Upper lobe of left lung (tissue), 6 donors: Measurements from ENCODE around the gene RGP1. TPM values are rescaled to one million over a fixed set of nuclear protein-coding genes. Genes with fewer than 3 reads are reported as not detected.

Experiments used
- ATAC-seq, 2 donors: fragments of 200-7000 bp; cut with Tn5 transposase; one replicate each; pipeline ENCODE4 v1.9.1; 2022; ENCODE audit warnings: mild to moderate bottlenecking in 2 of 2, moderate library complexity in 2 of 2; ENCODE audit not compliant: low FRiP score in 2 of 2
- DNase-seq, 2 donors: peaks; one replicate each; pipeline ENCODE4 v3.0.0-alpha.2; 2019 to 2020
- H3K27ac ChIP-seq, 4 donors: fragments of 200-600 bp; sonication (generic); one replicate each; pipeline ENCODE4 v1.5.1; 2016 to 2019
- H3K27me3 ChIP-seq, 4 donors: fragments of 200-600 bp; sonication (generic); one replicate each; pipeline ENCODE4 v1.5.1; 2017 to 2019
- H3K36me3 ChIP-seq, 4 donors: fragments of 200-600 bp; sonication (generic); one replicate each; pipeline ENCODE4 v1.5.1; 2016 to 2019
- H3K4me1 ChIP-seq, 4 donors: fragments of 200-600 bp; sonication (generic); one replicate each; pipeline ENCODE4 v1.5.1; 2018 to 2019
- H3K4me3 ChIP-seq, 4 donors: fragments of 200-600 bp; sonication (generic); one replicate each; pipeline ENCODE4 v1.5.1; 2017 to 2019; ENCODE audit warnings: mild to moderate bottlenecking in 2 of 4, moderate library complexity in 1 of 4
- H3K9me3 ChIP-seq, 4 donors: fragments of 200-600 bp; sonication (generic); one replicate each; pipeline ENCODE4 v1.5.1; 2018 to 2019
- EP300 ChIP-seq, 4 donors: sonication (generic); formaldehyde crosslinking; IDR thresholded peaks; one replicate each; pipeline ENCODE4 v1.5.1; 2017; ENCODE audit warnings: antibody characterized with exemption in 4 of 4, control low read depth in 2 of 4
- POLR2A ChIP-seq, 4 donors: fragments of 450-650 bp; IDR thresholded peaks; one replicate each; pipeline ENCODE4 v1.5.1; 2016 to 2017; ENCODE audit warnings: antibody characterized with exemption in 4 of 4, mild to moderate bottlenecking in 2 of 4
- POLR2AphosphoS5 ChIP-seq, 2 donors: sonication (generic); formaldehyde crosslinking; IDR thresholded peaks; one replicate each; pipeline ENCODE4 v1.5.1; 2017; ENCODE audit warnings: antibody characterized with exemption in 2 of 2
- WGBS, 2 donors: methylation state at CpG; one replicate each; pipeline ENCODE4 v1.1.5; 2017 to 2018; 5-methylcytosine and 5-hydroxymethylcytosine counted together
- total RNA-seq, 6 donors: library from RNA; depleted of rRNA in 4 of 6; stranded (reverse); fragments of >200 nt in 4 of 6; gene quantifications; one replicate each; pipeline versions ENCODE4 v1.1.0 to v1.2.1, GENCODE V29; 2016 to 2021
- TF ChIP-seq, protein P1 (sequence below), 6 experiments: fragments of 450-650 bp in 4 of 6; fragments of 200-600 bp in 2 of 6; sonication (generic) in 2 of 6; IDR thresholded peaks; one replicate each; pipeline ENCODE4 v1.5.1; 2016 to 2019; ENCODE audit warnings: antibody characterized with exemption in 6 of 6
- donor health status: DM: no; HTN: no; CAD: no; lungs with moderate emphysema.
- donor health status: DM: no; HTN: yes; CAD: no; lungs with severe emphysema.

The RGP1 gene
- total RNA-seq, 6 donors from 2014 or later, result 20.1 to 34.4 (median 23.5) TPM

DNA sequence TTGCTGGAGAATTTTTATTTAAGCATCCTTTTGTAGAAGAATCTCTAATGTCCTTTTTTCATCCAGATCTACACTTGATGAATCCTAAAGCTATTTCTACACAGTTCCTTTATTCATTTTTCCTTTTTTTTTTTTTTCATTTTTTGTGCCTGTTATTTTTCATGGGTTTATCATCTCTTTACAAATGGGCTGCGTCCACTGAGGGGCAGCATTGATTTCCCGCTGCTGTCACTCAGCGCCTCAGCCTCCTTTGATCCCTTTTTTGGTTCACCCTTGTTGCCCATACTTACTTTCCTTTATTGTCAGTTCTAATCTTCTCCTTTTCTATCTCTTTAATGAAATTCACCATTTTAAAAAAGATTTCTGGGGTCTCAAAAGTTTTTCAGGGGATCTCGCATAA, 10.7 kb downstream of the RGP1 start:
- no peak overlapping the region for H3K27ac ChIP-seq
- no peak for DNase-seq
- no peak overlapping the region for H3K4me3 ChIP-seq
- no peaks in the 10 kb centered on the region for H3K36me3 ChIP-seq
- no peak for TF ChIP-seq POLR2A (IDR thresholded peaks at IDR 0.05)
- TF ChIP-seq, protein P1, sequence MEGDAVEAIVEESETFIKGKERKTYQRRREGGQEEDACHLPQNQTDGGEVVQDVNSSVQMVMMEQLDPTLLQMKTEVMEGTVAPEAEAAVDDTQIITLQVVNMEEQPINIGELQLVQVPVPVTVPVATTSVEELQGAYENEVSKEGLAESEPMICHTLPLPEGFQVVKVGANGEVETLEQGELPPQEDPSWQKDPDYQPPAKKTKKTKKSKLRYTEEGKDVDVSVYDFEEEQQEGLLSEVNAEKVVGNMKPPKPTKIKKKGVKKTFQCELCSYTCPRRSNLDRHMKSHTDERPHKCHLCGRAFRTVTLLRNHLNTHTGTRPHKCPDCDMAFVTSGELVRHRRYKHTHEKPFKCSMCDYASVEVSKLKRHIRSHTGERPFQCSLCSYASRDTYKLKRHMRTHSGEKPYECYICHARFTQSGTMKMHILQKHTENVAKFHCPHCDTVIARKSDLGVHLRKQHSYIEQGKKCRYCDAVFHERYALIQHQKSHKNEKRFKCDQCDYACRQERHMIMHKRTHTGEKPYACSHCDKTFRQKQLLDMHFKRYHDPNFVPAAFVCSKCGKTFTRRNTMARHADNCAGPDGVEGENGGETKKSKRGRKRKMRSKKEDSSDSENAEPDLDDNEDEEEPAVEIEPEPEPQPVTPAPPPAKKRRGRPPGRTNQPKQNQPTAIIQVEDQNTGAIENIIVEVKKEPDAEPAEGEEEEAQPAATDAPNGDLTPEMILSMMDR (IDR thresholded peaks at IDR 0.05), result no peak
- TF ChIP-seq POLR2AphosphoS5 (IDR thresholded peaks at IDR 0.05), result no peak
- TF ChIP-seq EP300 (IDR thresholded peaks at IDR 0.05), result no peak
- WGBS, 2 donors, result 96 to 100% methylated on average over 4 of the region's 4 CpGs
- ATAC-seq, result no peak
- H3K27me3 ChIP-seq, result no peaks in the 10 kb centered on the region
- no peaks in the 10 kb centered on the region for H3K9me3 ChIP-seq
- peaks cover 19 to 40% (median 27%) of the 10 kb centered on the region in 4 donors for H3K4me1 ChIP-seq

DNA sequence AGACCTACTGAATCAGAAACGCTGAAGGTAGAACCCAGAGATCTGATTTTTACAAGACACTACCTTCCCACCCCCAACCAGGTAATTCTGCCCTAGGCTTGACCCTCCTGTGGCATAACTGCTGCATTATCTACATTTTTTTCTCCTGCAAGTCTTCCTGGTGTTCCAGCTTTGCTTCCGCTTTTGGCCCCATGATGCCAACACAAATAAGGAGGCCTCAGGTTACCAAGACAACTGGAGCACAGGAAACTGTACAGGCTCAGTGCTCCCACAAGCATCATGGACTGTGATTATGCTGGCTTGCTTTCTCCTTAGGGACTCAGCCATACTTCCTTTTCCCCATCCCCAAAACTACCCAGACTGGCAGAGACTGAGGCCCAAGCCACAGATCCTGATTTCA, 11.6 kb downstream of the RGP1 start:
- DNase-seq (no peak), ATAC-seq (no peak)
- H3K36me3 ChIP-seq, result no peaks in the 10 kb centered on the region
- H3K27me3 ChIP-seq, result no peaks in the 10 kb centered on the region
- TF ChIP-seq, protein P1 (IDR thresholded peaks at IDR 0.05), result no peak
- TF ChIP-seq POLR2AphosphoS5 (IDR thresholded peaks at IDR 0.05), result no peak
- TF ChIP-seq EP300 (IDR thresholded peaks at IDR 0.05), result no peak
- TF ChIP-seq POLR2A (IDR thresholded peaks at IDR 0.05), result no peak
- H3K4me3 ChIP-seq, result no peak overlapping the region
- peak overlapping the region in 1 of 4 donors; percentile 5 for H3K27ac ChIP-seq
- no peaks in the 10 kb centered on the region for H3K9me3 ChIP-seq
- H3K4me1 ChIP-seq, result peaks cover 19 to 39% (median 27%) of the 10 kb centered on the region in 4 donors
- 41 to 58% methylated on average over 2 of the region's 2 CpGs for WGBS, 2 donors

DNA sequence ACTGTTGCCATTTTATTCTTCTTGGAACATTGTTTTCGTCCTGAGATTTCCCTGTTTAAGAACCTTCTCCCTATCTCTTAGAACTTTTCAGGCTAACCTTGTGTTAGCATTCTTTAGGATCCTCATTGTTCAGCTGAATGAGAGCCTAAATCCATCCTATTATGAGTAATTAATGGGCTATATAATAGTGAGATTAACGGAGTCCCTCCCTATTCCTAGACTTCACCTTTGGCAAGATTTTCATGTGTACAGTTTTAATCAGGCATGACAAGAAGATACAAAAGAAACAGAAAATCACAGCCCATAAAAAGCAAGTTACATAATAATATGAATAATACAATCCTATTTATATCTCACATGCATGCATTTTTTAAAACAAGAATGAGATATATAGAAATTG, 14.1 kb downstream of the RGP1 start:
- Histone ChIP-seq H3K36me3 (no peaks in the 10 kb centered on the region), H3K4me3 (no peak overlapping the region), H3K9me3 (no peaks in the 10 kb centered on the region), H3K4me1 (peaks cover 1 to 14% (median 8%) of the 10 kb centered on the region in 4 donors), H3K27me3 (no peaks in the 10 kb centered on the region), H3K27ac (no peak overlapping the region)
- ATAC-seq, result no peak
- TF ChIP-seq EP300 (IDR thresholded peaks at IDR 0.05) (no peak), POLR2A (IDR thresholded peaks at IDR 0.05) (no peak), POLR2AphosphoS5 (IDR thresholded peaks at IDR 0.05) (no peak)
- TF ChIP-seq, protein P1 (IDR thresholded peaks at IDR 0.05), result no peak
- WGBS, 2 donors, result 84 to 95% methylated on average over 2 of the region's 2 CpGs
- DNase-seq, result no peak

DNA sequence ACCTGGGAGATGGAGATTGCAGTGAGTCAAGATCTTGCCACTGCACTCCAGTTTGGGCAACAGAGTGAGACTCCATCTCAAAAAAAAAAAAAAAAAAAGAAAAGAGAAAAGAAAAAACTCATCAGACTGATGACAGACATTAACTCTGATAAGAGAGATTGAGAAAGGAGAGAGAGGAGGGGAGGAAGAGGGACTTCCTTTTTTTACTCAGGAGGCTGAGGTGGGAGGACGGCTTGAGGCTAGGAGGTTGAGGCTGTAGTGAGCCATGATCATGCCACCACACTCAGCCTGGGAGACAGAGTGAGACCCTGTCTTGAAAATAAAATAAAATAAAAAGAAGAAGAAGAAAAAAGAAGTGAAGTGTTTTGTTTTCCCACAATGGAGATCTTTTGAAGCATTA, 14.7 kb downstream of the RGP1 start:
- Histone ChIP-seq H3K4me1 (peaks cover 0 to 8% (median 3%) of the 10 kb centered on the region in 4 donors), H3K4me3 (no peak overlapping the region), H3K36me3 (no peaks in the 10 kb centered on the region), H3K27ac (no peak overlapping the region), H3K9me3 (no peaks in the 10 kb centered on the region), H3K27me3 (no peaks in the 10 kb centered on the region)
- 91 to 95% methylated on average over 1 of the region's 1 CpG for WGBS, 2 donors
- ATAC-seq, result no peak
- DNase-seq, result no peak
- TF ChIP-seq POLR2AphosphoS5 (IDR thresholded peaks at IDR 0.05) (no peak), POLR2A (IDR thresholded peaks at IDR 0.05) (no peak), EP300 (IDR thresholded peaks at IDR 0.05) (no peak)
- TF ChIP-seq, protein P1 (IDR thresholded peaks at IDR 0.05), result no peak

DNA sequence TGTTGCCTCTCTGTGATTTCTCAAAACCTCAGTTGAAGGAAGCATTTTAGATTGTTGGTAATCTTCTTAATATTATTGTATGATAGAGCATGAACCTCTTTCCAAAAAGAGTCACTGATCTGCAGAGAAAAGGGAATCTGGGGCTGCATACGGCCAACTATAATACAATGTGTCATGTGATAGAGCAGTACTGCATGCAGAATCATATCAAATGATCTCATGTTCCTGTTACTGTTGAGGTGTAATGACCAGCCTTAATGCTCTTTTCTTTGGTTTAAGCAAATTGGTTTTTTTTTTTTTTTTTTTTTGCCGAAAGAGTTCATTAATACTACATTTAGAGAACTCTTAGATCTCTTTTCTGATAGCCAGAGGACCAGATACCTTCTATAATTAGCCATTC, 17.9 kb downstream of the RGP1 start:
- no peaks in the 10 kb centered on the region for H3K9me3 ChIP-seq
- ATAC-seq (no peak), DNase-seq (no peak)
- H3K27me3 ChIP-seq, result no peaks in the 10 kb centered on the region
- no peak overlapping the region for H3K27ac ChIP-seq
- WGBS, 2 donors, result 79 to 82% methylated on average over 2 of the region's 2 CpGs
- TF ChIP-seq POLR2AphosphoS5 (IDR thresholded peaks at IDR 0.05) (no peak), EP300 (IDR thresholded peaks at IDR 0.05) (no peak)
- TF ChIP-seq, protein P1 (IDR thresholded peaks at IDR 0.05), result no peak
- no peak overlapping the region for H3K4me3 ChIP-seq
- peaks cover 16 to 18% (median 17%) of the 10 kb centered on the region in 4 donors for H3K4me1 ChIP-seq
- H3K36me3 ChIP-seq, result no peaks in the 10 kb centered on the region
